ENCODE data around the gene SYNE4.

- TF ChIP-seq CTCF (IDR thresholded peaks at IDR 0.05): no peak
- TF ChIP-seq POLR2A (IDR thresholded peaks at IDR 0.05): no peak
Measured at GRCh38 chr19:36047835-36048234, 39.2 kb upstream of the SYNE4 start.
